HG03039 (cell line): ENCODE results near the gene TRAPPC1.
"Not testable (repeated sequence)": the region's sequence is repeated elsewhere in the genome, so short reads cannot be mapped to it uniquely, and the experiment has no call there.

ENCODE experiments used
- ATAC-seq: cut with Tn5 transposase; IDR thresholded peaks from one replicate; pipeline ENCODE4 v1.9.1; 2021; ENCODE audit warnings: mild to moderate bottlenecking, moderate library complexity; ENCODE audit not compliant: unreplicated experiment

TRAPPC1 gene, protein sequence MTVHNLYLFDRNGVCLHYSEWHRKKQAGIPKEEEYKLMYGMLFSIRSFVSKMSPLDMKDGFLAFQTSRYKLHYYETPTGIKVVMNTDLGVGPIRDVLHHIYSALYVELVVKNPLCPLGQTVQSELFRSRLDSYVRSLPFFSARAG

DNA sequence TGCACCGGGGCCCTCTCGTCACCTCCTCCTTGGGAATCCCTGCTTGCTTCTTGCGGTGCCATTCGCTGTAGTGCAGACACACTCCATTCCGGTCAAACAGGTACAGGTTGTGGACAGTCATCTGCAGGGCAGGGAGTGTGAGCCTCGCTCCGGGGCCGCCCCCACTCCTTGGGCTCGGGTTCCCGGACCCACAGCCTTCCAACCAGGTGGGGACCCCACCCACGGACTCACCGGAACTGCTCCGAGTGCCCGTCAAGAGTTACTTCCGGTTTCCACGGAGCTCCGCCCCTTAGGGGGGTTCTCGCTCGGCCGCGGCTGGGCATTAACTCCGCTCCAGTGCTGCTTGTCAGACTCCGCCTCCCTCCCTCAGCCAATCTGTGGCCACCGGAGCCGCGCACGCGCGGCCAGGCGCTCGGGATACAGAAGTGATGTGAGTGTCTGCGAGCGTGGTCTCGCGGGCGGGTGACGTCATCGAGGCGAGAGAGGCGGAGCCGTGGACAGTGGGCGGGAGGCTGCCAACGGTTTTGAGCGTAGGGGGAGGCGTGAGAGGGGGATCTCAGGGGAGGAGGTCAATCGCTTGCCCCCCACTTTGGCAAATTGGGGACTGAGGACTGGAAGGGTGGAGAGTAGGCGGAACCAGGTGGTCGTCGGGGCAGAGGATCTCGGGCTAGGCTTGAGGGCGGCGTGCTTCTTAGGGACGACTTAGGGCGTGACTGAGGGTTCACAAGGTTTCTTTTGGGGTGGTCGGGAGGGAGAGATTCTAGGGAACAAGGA is at the start of gene TRAPPC1, which contains the start of gene CNTROB:
Gene TRAPPC1 (minus strand): TSS at position 238 of the 774 bp plus-strand sequence. CDS start 117 bp downstream, at position 121.
Gene CNTROB (plus strand): TSS at position 498 of the 774 bp plus-strand sequence. CDS start 874 bp downstream, outside the sequence.
- ATAC-seq = peak; percentile 90

DNA sequence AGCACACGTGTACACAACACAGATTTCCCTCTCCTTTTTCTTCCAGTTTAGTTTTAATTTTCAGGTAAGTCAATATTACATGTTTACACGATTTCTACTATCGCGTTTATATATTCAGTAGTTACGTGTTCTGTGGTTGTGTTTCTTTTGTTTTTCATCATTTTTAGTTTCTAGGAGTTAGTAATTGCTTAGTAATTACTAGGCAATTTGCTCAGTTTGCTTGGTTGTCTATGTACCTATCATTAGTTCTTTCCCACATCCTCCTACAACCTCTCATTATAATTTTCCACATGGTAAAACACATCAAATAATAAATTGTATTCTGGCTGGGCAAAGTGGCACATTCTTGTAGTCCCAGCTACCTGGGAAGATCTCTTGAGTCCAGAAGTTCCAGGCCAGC is 46.1 kb upstream of the TRAPPC1 start:
- ATAC-seq = no peak

DNA sequence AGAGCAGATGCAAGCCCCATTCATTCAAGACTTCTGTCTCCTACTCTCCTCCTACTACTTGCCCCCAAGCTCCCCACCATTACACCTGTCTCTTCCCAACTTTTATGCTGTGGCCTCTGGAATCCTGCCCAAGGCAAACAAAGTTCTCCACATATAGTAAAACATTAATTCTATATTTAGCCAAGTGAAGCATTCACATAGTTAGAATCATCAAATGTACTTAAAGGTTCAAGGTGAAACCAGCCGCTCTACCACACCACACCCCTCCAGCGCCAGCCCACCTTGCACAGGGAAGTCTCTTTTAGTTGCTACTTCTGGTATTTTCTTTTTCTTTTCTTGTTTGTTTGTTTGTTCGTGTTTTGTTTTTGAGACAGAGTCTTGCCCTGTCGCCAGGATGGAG is 45.3 kb upstream of the TRAPPC1 start:
- ATAC-seq = no peak

DNA sequence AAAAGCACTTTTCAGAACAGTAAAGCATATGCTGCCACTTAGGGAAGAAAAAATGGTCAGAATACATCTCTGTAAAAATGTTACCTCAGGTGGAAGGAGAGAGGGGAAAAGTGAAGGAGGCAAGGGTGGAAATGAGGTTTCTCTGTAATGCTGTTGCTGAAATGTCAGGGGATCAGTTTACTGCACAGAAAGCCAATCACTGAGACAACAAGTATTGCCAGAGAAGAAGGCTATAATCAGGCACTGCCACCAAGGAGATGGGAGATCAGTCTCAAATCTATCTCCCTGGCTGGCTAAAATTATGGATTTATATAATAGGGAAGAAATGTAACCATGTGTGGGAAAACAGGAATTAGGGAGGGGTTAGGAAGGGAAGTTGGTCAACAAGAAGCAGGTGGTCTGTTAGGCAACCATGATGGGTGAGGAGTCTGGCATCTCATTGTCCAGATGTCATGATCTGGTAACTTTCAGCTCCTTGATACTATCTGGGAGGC is 42.9 kb upstream of the TRAPPC1 start:
- no peak for ATAC-seq

DNA sequence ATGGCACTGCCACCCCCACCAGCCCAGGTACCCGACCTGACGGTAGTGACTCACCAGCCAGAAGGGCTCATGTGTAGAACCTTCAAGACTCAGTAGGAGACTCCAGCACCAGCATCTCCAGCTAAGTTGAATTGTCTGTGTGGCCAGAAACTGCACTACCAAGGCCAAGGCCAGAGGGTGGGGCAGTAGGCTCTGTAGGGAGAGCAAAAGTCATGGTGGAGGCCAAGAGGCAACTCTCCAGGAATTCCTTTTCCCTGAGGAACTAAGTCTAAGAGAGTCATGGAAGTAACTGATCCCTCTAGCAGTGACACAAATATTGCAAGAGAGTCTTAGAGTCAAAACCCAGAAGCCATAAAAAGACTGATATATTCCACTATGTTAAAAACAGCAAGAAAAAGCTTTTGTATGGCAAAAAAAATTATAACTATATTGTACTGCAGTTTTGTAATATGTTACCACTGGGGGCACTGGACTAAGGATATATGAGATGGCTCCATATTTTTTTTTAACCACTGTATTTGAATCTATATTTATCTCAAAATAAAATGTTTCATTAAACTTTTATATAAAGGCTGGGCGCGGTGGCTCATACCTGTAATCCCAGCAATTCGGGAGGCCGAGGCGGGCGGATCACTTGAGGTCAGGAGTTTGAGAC is 40.5 kb upstream of the TRAPPC1 start:
- no peak for ATAC-seq

DNA sequence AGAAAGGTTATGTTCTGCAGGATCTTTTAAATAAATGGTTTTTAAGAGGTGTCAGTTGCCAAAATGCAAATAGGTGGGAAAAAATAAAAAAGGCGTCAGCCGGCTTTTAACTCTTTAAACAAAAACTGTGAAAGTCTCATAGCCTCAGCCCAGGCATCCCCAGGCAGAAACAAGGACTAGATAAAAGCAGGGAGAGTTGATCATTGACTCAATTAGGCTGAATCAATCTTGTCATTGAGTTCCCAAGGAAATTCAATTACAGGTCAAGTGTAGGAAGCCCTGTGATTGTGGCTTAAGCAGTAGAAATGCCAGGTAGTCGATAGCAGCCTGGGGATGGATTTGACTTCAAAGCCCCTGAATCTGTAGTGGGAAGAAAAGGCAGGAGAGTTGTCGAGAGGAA is 39.9 kb upstream of the TRAPPC1 start:
- no peak for ATAC-seq

DNA sequence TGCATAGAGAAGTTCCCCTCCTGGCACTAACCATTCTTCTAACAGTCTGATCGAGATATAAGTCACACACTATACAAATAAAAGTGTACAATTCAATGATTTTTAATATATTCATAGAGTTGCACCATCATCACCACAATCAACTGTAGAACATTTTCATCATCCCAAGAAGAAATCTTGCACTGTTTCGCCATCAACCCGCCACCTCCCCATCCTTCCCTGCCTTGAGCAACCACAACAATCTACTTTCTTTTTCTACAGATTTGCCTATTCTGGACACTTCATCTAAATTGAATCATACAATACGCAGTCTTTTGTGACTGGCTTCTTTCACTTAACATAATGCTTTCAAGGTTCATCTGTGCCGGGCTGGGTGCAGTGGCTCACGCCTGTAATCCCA is 37.7 kb upstream of the TRAPPC1 start:
- no peak for ATAC-seq

DNA sequence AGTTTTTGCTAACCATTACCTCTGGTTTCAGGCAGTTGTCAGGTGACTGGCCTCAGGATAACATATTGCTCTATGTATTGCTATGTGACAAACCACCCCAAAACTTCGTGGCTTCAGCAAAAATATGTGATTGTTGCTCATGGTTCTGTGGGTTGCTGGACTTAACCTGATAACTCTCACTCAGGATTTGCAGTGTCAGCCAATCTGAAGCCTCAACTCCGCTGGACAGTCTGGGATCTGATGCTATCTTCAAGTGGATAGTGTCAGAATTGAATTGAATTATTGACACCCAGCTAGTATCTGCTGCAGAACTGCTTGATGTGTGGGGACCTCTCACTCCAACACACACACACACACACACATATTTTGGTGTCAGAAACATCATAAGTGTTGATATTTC is 36.0 kb upstream of the TRAPPC1 start:
- no peak for ATAC-seq

DNA sequence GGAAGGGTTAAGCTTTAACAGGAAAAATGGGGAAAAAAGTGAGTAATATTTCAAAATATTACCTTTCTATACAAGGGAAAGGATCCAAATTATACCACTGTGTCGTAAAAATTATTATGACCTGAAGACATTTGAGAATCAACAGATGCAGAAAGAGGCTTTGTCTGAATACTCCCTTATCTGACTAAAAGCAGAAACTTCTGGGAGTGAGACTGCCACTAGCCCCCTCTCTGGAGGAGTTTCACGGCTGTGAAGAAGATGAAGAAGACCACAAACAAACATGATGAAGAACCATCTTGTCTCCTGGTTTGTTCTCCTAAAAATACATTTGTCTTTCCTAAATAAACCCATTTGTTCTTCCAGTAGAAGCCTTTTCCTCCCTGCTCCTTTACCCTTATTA is 29.7 kb upstream of the TRAPPC1 start:
- ATAC-seq = no peak

DNA sequence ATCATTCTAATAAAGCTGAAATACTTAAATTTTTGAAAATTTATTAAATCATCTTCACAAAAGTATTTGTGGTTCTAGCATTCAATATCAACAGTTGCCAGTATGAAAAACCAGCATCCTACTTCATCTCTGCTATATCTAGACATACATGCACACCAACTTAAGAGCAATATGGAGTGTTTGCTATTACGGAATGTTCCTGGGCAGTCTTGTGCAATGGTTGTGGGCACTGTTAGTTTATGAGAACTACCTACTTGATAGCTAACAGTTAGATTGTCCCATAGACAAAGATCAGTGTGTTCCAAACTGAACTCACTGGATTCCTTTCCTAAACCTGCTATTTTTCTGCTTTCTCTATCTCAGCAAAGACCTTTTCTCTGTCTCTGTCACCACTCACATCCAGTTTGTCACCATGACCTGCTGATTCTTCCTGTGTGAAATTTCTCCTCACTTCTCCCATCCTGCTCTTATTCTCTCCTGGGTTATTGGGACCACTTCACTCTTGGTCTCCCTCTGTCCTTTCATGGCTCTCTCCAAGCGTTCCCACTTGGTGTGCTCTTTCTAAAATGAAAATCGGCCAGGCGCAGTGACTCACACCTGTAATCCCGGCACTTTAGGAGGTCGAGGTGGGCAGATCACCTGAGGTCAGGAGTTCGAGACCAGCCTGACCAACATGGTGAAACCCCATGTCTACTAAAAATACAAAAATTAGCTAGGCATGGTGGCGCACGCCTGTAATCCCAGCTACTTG is 27.9 kb upstream of the TRAPPC1 start:
- no peak for ATAC-seq

DNA sequence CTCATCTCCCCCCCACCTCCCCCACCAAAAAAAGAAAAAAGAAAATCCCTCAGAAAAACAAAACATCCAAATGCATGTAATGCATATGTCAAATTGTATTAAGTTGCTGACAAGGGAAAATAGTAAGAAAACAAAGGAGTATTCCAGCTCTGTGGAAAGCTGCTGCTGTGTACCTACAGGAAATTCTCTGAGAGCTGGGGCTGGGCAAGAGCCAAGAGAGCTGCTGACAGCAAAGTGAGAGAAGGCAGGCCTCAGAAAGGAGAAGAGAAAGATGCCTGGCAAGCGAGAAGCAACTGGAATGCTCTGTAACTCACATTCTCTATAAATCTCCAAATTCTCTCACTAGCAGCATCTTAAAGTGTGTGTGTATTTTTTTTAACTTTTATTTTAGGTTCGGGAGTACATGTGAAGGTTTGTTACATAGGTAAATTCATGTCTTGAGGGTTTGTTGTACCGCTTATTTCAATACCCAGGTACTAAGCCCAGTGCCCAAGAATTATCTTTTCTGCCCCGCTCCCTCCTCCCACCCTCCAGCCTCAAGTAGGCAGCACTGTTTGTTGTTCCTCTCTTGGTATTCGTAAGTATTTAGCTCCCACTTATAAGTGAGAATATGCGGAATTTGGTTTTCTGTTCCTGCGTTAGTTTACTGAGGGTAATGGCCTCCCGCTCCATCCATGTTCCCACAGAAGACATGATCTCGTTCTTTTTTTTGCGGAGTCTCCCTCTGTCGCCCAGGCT is 24.7 kb upstream of the TRAPPC1 start:
- no peak for ATAC-seq

DNA sequence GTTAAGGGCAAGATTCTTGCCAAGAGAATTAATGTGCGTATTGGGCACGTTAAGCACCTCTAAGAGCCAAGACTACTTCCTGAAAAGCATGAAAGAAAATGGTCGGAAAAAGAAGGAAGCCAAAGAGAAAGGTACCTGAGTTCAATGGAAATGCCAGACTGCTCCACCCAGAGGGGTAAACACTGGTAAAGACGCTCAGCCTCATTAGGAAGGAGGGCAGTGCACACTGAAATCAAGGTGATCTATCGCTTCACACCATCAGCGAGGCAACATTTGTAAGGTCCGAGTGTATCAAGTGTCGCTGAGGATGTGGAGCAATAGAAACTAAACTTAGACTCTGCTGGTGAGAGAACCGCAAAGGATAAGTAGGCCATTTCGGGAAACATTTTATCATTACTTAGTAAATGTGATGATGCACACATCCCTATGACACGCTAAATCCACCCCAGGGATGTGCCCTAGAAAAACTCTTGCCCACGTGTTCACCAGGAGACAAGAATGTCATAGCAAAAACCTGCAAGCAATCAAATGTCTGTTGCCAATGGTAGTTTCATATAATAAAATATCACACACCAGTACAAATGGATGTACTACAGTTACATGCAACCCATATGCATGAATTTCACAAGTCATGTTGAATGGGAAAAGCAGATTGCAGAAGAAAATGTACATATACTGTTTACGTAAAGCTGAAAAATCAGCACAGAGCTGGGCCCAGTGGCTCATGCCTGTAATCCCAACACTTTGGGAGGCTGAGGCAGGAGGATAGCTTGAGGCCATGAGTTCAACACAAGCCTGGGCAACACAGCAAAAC is 23.9 kb upstream of the TRAPPC1 start:
- no peak for ATAC-seq

DNA sequence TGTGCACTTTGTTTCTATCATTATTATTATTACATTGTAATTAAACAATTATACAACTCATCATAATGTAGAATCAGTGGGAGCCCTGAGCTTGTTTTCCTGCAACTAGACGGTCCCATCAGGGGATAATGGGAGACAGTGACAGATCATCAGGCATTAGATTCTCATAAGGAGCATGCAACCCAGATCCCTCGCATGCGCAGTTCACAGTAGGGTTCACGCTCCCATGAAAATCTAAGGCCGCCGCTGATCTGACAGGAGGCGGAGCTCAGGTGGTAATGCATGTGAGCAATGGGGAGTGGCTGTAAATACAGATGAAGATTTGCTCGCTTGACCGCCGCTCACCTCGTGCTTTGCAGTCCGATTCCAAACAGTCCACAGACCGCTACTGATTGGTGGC is 21.5 kb upstream of the TRAPPC1 start:
- ATAC-seq = not testable (repeated sequence)

DNA sequence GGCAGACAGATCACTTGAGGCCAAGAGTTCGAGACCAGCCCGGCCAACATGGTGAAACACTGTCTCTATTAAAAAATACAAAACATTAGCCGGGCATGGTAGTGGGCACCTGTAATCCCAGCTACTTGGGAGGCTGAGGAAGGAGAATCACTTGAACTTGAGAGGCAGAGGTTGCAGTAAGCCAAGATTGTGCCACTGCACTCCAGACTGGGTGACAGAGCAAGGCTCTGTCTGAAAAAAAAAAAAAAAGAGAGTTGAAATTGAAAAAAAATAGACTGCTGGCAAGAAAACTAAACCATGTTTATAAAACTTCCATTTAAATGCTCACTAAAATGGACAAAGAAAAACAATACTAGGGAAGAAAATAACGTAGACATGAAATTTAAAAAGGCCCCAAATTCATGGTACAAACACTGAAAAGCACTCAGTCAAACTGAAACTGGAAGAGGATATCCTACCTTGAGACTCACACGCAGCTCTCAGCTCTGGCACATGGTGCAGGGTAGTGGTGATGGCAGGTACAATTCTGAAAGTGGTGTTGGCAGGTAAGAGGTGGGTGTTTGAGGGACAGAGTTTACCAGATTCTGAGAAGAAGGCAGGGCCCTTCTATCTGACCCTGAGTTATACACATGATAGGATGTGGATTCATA is 19.5 kb upstream of the TRAPPC1 start:
- ATAC-seq = no peak

DNA sequence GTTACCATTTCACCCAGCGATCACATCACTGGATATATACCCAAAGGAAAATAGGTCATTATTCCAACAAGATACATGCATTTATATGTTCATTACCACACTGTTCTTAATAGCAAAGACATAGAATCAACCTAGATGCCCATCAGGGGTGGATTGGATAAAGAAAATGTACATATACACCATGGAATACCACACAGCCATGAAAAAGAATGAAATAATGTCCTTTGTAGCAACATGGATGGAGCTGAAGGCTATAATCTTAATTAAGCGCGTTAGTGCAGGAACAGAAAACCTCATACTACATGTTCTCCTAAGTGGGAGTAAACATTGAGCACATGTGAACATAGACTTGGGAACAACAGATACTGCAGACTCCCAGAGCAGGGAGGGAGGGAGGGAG is 18.8 kb upstream of the TRAPPC1 start:
- ATAC-seq = no peak

DNA sequence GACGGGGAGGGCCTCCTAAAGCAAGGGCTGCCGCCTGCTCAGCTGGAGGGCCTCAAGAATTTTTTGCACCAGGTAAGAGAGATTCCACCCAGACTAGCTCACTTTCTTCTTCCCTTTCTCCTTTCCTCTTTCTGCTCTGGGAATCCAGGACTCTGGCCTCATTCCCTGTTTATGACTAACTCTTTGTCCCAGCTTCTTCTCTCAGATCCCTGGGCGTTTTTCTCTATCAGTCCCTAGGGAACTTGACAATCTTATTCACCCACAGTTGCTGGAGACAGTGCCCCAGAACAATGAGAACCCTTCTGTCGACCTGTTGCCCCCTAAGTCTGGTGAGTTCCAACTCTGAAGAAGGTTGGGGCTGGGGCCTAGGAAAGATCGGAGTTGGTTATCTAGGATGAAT is 15.9 kb upstream of the TRAPPC1 start:
- ATAC-seq = no peak

DNA sequence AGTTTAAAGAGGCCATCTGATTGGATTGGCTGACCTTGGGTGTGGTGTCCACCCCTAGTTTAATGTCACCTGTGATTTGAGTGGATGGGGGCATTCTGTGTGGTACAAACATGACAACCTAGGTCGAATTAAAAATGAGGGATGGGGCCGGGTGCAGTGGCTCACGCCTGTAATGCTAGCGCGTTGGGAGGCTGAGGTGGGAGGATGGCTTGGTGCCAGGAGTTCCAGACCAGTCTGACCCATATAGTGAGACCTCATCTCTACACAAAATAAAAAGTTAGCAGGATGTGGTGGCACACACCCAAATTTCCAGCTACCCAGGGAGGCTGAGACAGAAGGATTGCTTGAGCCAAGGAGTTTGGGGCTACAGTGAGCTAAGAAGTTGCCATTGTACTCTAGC is 14.7 kb upstream of the TRAPPC1 start:
- ATAC-seq = no peak

DNA sequence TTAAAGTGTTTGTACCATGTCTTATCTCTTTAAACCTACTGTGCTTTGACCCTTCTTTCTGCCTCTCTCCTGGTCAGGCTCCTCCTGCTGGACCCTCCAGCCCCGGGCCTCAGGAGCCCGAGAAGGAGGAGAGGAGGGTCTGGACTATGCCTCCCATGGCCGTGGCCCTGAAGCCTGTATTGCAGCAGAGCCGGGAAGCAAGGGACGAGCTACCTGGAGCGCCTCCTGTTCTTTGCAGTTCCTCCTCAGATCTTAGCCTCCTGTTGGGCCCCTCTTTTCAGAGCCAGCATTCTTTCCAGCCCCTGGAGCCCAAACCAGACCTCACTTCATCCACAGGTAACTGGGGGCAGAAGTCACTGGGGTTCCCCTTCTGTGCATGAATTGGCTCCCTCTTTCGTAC is 13.9 kb upstream of the TRAPPC1 start:
- no peak for ATAC-seq

DNA sequence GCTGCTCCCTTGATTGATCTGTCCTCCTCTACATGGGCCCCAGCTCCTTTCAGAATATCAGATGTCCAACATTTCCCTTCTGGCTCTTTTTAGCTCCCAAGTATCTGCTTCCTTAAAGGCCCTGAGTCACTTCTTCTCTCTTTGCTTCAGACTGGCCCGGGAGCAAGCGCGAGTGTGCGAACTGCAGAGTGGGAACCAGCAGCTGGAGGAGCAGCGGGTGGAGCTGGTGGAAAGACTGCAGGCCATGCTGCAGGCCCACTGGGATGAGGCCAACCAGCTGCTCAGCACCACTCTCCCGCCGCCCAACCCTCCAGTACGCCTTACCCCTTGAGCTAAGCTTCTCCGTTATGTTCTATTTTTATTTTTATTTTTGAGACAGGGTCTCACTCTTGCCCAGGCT is 12.6 kb upstream of the TRAPPC1 start:
- ATAC-seq = no peak
